ENCODE measurements around the gene MOCS2. TPM values are rescaled to one million over a fixed set of nuclear protein-coding genes. Genes with fewer than 3 reads are reported as not detected.
A peak's percentile ranks its signal among the peaks of the same experiment; 100 is the strongest.

The MOCS2 gene
- total and polyA plus RNA-seq, 5 experiments from 2014 or later, result 27.6 to 44.4 (median 39.0) TPM

GRCh38 chr5:53090229-53090628 is 19.3 kb downstream of the MOCS2 start:
- Mint-ChIP-seq H3K36me3 (no peaks in the 10 kb centered on the region), H3K27me3 (no peaks in the 10 kb centered on the region), H3K9me3 (no peaks in the 10 kb centered on the region), H3K4me1 (peaks cover 5 to 9% (median 7%) of the 10 kb centered on the region in 4 donors), H3K4me3 (no peak overlapping the region), H3K27ac (peak overlapping the region in 2 of 10 donors; percentile 24 to 84)
- DNase-seq (no peak), ATAC-seq (no peak)
- POLR2A ChIA-PET, result no interaction called here

GRCh38 chr5:53089481-53089991 is 20.0 kb downstream of the MOCS2 start:
- peaks cover 0 to under 1% (median 0%) of the 10 kb centered on the region in 5 donors for H3K27me3 Mint-ChIP-seq
- DNase-seq (peak in 1 of 10 donors; percentile 28), ATAC-seq (no peak)
- peak overlapping the region in 1 of 10 donors; percentile 2 for H3K27ac Mint-ChIP-seq
- POLR2A ChIA-PET, result no interaction called here
- H3K4me3 Mint-ChIP-seq, result no peak overlapping the region
- H3K4me1 Mint-ChIP-seq, result peaks cover 5 to 12% (median 11%) of the 10 kb centered on the region in 4 donors
- no peaks in the 10 kb centered on the region for H3K36me3 Mint-ChIP-seq
- no peaks in the 10 kb centered on the region for H3K9me3 Mint-ChIP-seq

GRCh38 chr5:53087621-53088121 is 21.9 kb downstream of the MOCS2 start:
- Mint-ChIP-seq H3K9me3 (no peaks in the 10 kb centered on the region), H3K4me1 (peaks cover 9 to 20% (median 17%) of the 10 kb centered on the region in 4 donors), H3K36me3 (no peaks in the 10 kb centered on the region), H3K27me3 (peaks cover 0 to 20% (median 4%) of the 10 kb centered on the region in 5 donors), H3K27ac (no peak overlapping the region), H3K4me3 (no peak overlapping the region)
- no peak for ATAC-seq
- POLR2A ChIA-PET, result interaction anchor here (0.6 kb wide), 1 partner anchor 10 kb away, joined by 3 read pairs; no protein-coding TSS in a partner anchor
- no peak for DNase-seq

DNA sequence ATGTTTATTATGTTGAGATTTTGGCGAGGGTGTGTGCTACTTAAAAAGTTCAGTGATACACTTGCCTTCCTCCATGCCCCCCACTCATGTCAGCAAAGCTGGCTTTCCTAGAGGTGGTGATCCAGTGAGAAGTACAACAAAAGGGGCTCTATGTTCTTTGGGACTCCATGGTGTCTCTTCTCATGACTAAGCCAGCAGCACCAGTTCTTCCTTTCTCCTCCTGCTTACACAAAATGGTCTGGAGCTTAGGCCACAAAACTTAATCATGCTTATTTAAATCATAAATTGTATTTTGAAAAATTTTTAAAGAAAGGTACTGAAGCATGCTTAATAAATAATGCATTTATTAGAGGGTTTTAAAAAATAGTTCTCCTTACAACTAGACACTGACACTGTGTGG is 22.4 kb downstream of the MOCS2 start:
- no peaks in the 10 kb centered on the region for H3K9me3 Mint-ChIP-seq
- no peaks in the 10 kb centered on the region for H3K36me3 Mint-ChIP-seq
- DNase-seq, result no peak
- H3K4me3 Mint-ChIP-seq, result no peak overlapping the region
- POLR2A ChIA-PET, result interaction anchor here (0.6 kb wide), 1 partner anchor 10 kb away, joined by 3 read pairs; no protein-coding TSS in a partner anchor
- H3K4me1 Mint-ChIP-seq, result peaks cover 9 to 21% (median 19%) of the 10 kb centered on the region in 4 donors
- H3K27me3 Mint-ChIP-seq, result peaks cover 0 to 20% (median 4%) of the 10 kb centered on the region in 5 donors
- H3K27ac Mint-ChIP-seq, result no peak overlapping the region
- ATAC-seq, result no peak

- DNase-seq (no peak), ATAC-seq (no peak)
- POLR2A ChIA-PET, result no interaction called here
- H3K4me3 Mint-ChIP-seq, result no peak overlapping the region
- H3K27ac Mint-ChIP-seq, result no peak overlapping the region
- peaks cover 8 to 28% (median 17%) of the 10 kb centered on the region in 4 donors for H3K4me1 Mint-ChIP-seq
- H3K9me3 Mint-ChIP-seq, result no peaks in the 10 kb centered on the region
- peaks cover 0 to 20% (median 5%) of the 10 kb centered on the region in 5 donors for H3K27me3 Mint-ChIP-seq
- no peaks in the 10 kb centered on the region for H3K36me3 Mint-ChIP-seq
These were observed 24.9 kb downstream of the MOCS2 start for GRCh38 chr5:53084546-53085255.

GRCh38 chr5:53083927-53084326 is 25.6 kb downstream of the MOCS2 start:
- H3K9me3 Mint-ChIP-seq, result no peaks in the 10 kb centered on the region
- ATAC-seq, result no peak
- peak overlapping the region in 1 of 10 donors; percentile 71 for H3K27ac Mint-ChIP-seq
- POLR2A ChIA-PET, result no interaction called here
- DNase-seq, result no peak
- H3K4me3 Mint-ChIP-seq, result no peak overlapping the region
- H3K36me3 Mint-ChIP-seq, result no peaks in the 10 kb centered on the region
- H3K4me1 Mint-ChIP-seq, result peaks cover 5 to 21% (median 11%) of the 10 kb centered on the region in 4 donors
- peaks cover 0 to 20% (median 5%) of the 10 kb centered on the region in 5 donors for H3K27me3 Mint-ChIP-seq

DNA sequence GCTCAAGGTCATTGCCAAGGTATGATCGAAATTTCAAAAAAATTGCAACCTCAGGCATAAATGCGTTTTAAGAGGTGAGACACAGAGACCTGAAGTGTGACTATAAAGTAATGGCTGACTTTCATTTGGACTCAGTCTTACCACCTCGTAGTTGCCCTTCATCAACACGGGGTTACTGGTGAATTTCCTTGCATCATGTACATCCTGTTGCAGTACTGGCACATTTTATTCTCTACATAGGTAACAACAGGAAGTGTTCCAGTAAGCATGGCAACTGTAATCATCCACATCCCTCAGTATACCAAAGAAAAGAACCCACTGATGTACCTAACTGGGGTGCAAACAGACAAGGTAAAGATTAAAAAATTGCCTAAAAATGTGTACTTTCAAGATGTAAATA is 29.3 kb downstream of the MOCS2 start:
- Mint-ChIP-seq H3K36me3 (no peaks in the 10 kb centered on the region), H3K4me1 (peaks cover 4 to 21% (median 11%) of the 10 kb centered on the region in 4 donors), H3K27me3 (peaks cover 1 to 20% (median 9%) of the 10 kb centered on the region in 5 donors), H3K4me3 (no peak overlapping the region), H3K9me3 (no peaks in the 10 kb centered on the region), H3K27ac (no peak overlapping the region)
- peak in 2 of 10 donors; percentile 11 to 17 for DNase-seq
- POLR2A ChIA-PET, result no interaction called here
- ATAC-seq, result peak in 1 of 2 donors; percentile 50

GRCh38 chr5:53076014-53076583 is 33.5 kb downstream of the MOCS2 start:
- peaks cover 0 to 8% (median 0%) of the 10 kb centered on the region in 4 donors for H3K4me1 Mint-ChIP-seq
- no peaks in the 10 kb centered on the region for H3K9me3 Mint-ChIP-seq
- H3K4me3 Mint-ChIP-seq, result no peak overlapping the region
- no peak for ATAC-seq
- DNase-seq, result no peak
- peaks cover 4 to 16% (median 9%) of the 10 kb centered on the region in 5 donors for H3K27me3 Mint-ChIP-seq
- POLR2A ChIA-PET, result no interaction called here
- no peaks in the 10 kb centered on the region for H3K36me3 Mint-ChIP-seq
- H3K27ac Mint-ChIP-seq, result no peak overlapping the region

DNA sequence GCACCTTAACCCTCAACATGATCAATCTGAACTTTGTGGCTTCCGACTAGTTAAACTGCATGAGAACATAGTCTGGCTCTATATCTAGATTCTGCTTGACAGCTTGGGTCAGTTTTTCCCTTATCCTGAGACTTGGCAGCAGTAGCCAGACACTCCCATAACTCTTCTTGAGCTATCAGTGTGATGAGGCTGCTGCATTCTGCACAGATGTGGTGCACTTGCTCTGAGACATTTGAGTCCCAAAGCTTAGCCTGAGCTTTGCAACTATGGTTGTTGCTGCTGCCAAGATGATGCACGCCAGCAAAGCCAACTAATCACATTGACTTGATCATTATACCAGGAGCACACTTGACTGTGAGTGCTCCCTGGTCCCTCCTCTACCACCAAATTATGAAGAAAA is 36.2 kb downstream of the MOCS2 start:
- Mint-ChIP-seq H3K27me3 (peaks cover 4 to 16% (median 6%) of the 10 kb centered on the region in 5 donors), H3K4me1 (no peaks in the 10 kb centered on the region), H3K36me3 (no peaks in the 10 kb centered on the region), H3K27ac (no peak overlapping the region), H3K9me3 (no peaks in the 10 kb centered on the region), H3K4me3 (no peak overlapping the region)
- POLR2A ChIA-PET, result no interaction called here
- DNase-seq (no peak), ATAC-seq (no peak)

GRCh38 chr5:53071738-53072137 is 37.8 kb downstream of the MOCS2 start:
- no peak overlapping the region for H3K27ac Mint-ChIP-seq
- POLR2A ChIA-PET, result no interaction called here
- no peaks in the 10 kb centered on the region for H3K9me3 Mint-ChIP-seq
- H3K36me3 Mint-ChIP-seq, result no peaks in the 10 kb centered on the region
- H3K4me1 Mint-ChIP-seq, result no peaks in the 10 kb centered on the region
- DNase-seq, result no peak
- peaks cover 3 to 16% (median 6%) of the 10 kb centered on the region in 5 donors for H3K27me3 Mint-ChIP-seq
- no peak overlapping the region for H3K4me3 Mint-ChIP-seq
- ATAC-seq, result no peak

GRCh38 chr5:53071298-53071697 is 38.3 kb downstream of the MOCS2 start:
- POLR2A ChIA-PET, result no interaction called here

DNA sequence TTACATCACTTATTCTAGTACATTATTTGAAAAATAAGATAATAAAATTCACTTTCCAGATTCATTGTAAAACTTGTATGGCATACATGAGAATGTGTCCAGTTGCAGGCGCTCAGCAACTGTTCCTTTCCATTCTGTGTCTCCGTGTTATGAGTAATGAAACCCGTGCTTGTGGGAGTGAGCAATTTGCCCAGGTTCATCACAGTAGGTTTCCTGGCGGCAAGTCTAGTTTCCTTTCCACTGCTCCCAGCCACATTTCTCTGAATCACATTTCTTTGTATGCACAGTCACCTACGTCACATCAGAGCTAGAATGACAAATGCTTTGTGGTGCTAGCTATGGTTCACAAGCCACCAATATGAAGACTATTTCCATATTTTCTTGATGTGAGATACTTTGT is 39.9 kb downstream of the MOCS2 start:
- H3K4me1 Mint-ChIP-seq, result no peaks in the 10 kb centered on the region
- peaks cover 3 to 10% (median 4%) of the 10 kb centered on the region in 5 donors for H3K27me3 Mint-ChIP-seq
- no peaks in the 10 kb centered on the region for H3K36me3 Mint-ChIP-seq
- POLR2A ChIA-PET, result interaction anchor here (0.9 kb wide), 1 partner anchor 80 kb away, joined by 3 read pairs; no protein-coding TSS in a partner anchor
- DNase-seq, result no peak
- H3K4me3 Mint-ChIP-seq, result no peak overlapping the region
- H3K9me3 Mint-ChIP-seq, result no peaks in the 10 kb centered on the region
- H3K27ac Mint-ChIP-seq, result no peak overlapping the region
- ATAC-seq, result no peak

More at GRCh38 chr5:53071298-53071697, 38.3 kb downstream of the MOCS2 start:
- Mint-ChIP-seq H3K9me3 (no peaks in the 10 kb centered on the region), H3K27ac (no peak overlapping the region), H3K36me3 (no peaks in the 10 kb centered on the region), H3K27me3 (peaks cover 3 to 16% (median 6%) of the 10 kb centered on the region in 5 donors), H3K4me3 (no peak overlapping the region), H3K4me1 (no peaks in the 10 kb centered on the region)
- ATAC-seq (no peak), DNase-seq (no peak)

GRCh38 chr5:53068291-53068836 is 41.2 kb downstream of the MOCS2 start:
- ATAC-seq (no peak), DNase-seq (no peak)
- no peaks in the 10 kb centered on the region for H3K36me3 Mint-ChIP-seq
- H3K27ac Mint-ChIP-seq, result no peak overlapping the region
- no peaks in the 10 kb centered on the region for H3K9me3 Mint-ChIP-seq
- POLR2A ChIA-PET, result no interaction called here
- H3K4me3 Mint-ChIP-seq, result no peak overlapping the region
- no peaks in the 10 kb centered on the region for H3K4me1 Mint-ChIP-seq
- H3K27me3 Mint-ChIP-seq, result peaks cover 2 to 8% (median 3%) of the 10 kb centered on the region in 5 donors

All from naive thymus-derived CD8-positive, alpha-beta T cell (primary cell).